Limb (tissue), 2 donors: Measurements from ENCODE around the gene INSR.
"Not testable (repeated sequence)": the region's sequence is repeated elsewhere in the genome, so short reads cannot be mapped to it uniquely, and the experiment has no call there.

Source experiments
- DNase-seq, 2 donors: peaks; one replicate each; pipeline ENCODE4 v3.0.0-alpha.2; 2016; ENCODE audit errors: extremely low spot score in 2 of 2

The INSR gene

GRCh38 chr19:7098701-7099596, 195.3 kb downstream of the INSR start:
- peak; percentile 96 to 97 for DNase-seq

GRCh38 chr19:7098096-7098495, 196.1 kb downstream of the INSR start:
- no peak for DNase-seq

- DNase-seq: no peak
These were observed 205.2 kb downstream of the INSR start for GRCh38 chr19:7088999-7089398.

- DNase-seq: no peak
These were observed 210.9 kb downstream of the INSR start for GRCh38 chr19:7083076-7083956.

GRCh38 chr19:7078008-7078407, 216.2 kb downstream of the INSR start:
- no peak for DNase-seq

- DNase-seq: no peak
These were observed 218.1 kb downstream of the INSR start for GRCh38 chr19:7076151-7076550.

- DNase-seq: no peak
These were observed 219.4 kb downstream of the INSR start for GRCh38 chr19:7074705-7075282.

GRCh38 chr19:7072541-7072940, 221.7 kb downstream of the INSR start:
- no peak for DNase-seq

GRCh38 chr19:7069904-7070226, 224.3 kb downstream of the INSR start:
- DNase-seq: no peak

GRCh38 chr19:7069042-7069903, 224.9 kb downstream of the INSR start, which contains the start of gene ZNF557:
ZNF557 (plus strand) TSS chr19:7069703; CDS start chr19:7075075, 5,372 bp downstream.
- DNase-seq: peak; percentile 96 to 99

- DNase-seq: no peak
These were observed 225.6 kb downstream of the INSR start for GRCh38 chr19:7068599-7068998.

GRCh38 chr19:7067716-7068115, 226.5 kb downstream of the INSR start:
- DNase-seq: no peak

- not testable (repeated sequence) for DNase-seq
These were observed 227.1 kb downstream of the INSR start for GRCh38 chr19:7067122-7067521.

GRCh38 chr19:7063764-7064418, 230.3 kb downstream of the INSR start:
- no peak for DNase-seq

- DNase-seq: no peak
These were observed 230.9 kb downstream of the INSR start for GRCh38 chr19:7063339-7063738.
